Ectodermal cell (in vitro differentiated cells): ENCODE measurements around the gene DTD1.

Source experiments
- H3K27ac ChIP-seq: 2 replicates; pipeline ENCODE4 v1.7.0; 2013; ENCODE audit warnings: mild to moderate bottlenecking, low read depth, low read length; ENCODE audit not compliant: insufficient read depth, poor library complexity, severe bottlenecking
- H3K27me3 ChIP-seq: 2 replicates; pipeline ENCODE4 v1.7.0; 2013; ENCODE audit warnings: mild to moderate bottlenecking, low read length; ENCODE audit not compliant: insufficient read depth, control insufficient read depth, poor library complexity, severe bottlenecking
- H3K36me3 ChIP-seq: one replicate; pipeline ENCODE4 v1.7.0; 2013; ENCODE audit warnings: low read length; ENCODE audit not compliant: control insufficient read depth, insufficient read depth
- H3K4me1 ChIP-seq: one replicate; pipeline ENCODE4 v1.7.0; 2013; ENCODE audit warnings: low read length; ENCODE audit not compliant: control insufficient read depth, insufficient read depth
- H3K4me3 ChIP-seq: 2 replicates; pipeline ENCODE4 v1.7.0; 2013; ENCODE audit warnings: low read depth, low read length, control low read depth; ENCODE audit not compliant: insufficient read depth
- H3K9me3 ChIP-seq: 2 replicates; pipeline ENCODE4 v1.7.0; 2013; ENCODE audit warnings: mild to moderate bottlenecking, low read length, moderate library complexity; ENCODE audit not compliant: control insufficient read depth
- WGBS, 2 experiments: methylation state at CpG; one replicate each; pipeline ENCODE4 v1.1.7; 2013; ENCODE audit warnings: missing lambda C conversion rate in 2 of 2; 5-methylcytosine and 5-hydroxymethylcytosine counted together

The DTD1 gene

GRCh38 chr20:18635380-18635779 is 47.5 kb downstream of the DTD1 start:
- H3K4me3 ChIP-seq: no peak overlapping the region
- no peaks in the 10 kb centered on the region for H3K36me3 ChIP-seq
- H3K9me3 ChIP-seq: no peaks in the 10 kb centered on the region
- no peaks in the 10 kb centered on the region for H3K27me3 ChIP-seq
- no peak overlapping the region for H3K27ac ChIP-seq
- no peaks in the 10 kb centered on the region for H3K4me1 ChIP-seq
- 100% methylated on average over 1 of the region's 1 CpG for WGBS, 2 experiments

DNA sequence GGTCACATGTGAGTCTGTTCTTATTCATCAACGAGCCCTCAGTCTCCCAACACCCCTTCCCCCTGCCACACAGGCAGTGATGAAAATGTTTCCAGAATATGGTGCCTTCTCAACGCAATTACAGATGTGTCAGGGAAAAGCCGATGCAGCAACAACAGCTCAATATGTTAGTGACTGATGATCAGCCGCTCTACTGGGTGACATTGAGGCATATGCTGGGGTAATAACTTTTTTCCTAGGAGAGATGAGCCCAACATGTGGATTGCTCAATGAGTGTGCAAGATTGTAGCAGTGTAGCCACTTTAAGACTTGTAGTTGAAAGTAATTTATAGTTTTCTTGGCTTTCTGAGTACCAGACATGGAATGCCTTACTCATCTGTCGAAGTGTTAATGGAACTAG is 49.4 kb downstream of the DTD1 start:
- Histone ChIP-seq H3K9me3 (no peaks in the 10 kb centered on the region), H3K36me3 (no peaks in the 10 kb centered on the region), H3K27me3 (no peaks in the 10 kb centered on the region), H3K27ac (no peak overlapping the region), H3K4me3 (no peak overlapping the region), H3K4me1 (no peaks in the 10 kb centered on the region)
- 91 to 96% methylated on average over 5 of the region's 5 CpGs for WGBS, 2 experiments

GRCh38 chr20:18638768-18639167 is 50.9 kb downstream of the DTD1 start:
- no peaks in the 10 kb centered on the region for H3K9me3 ChIP-seq
- no peak overlapping the region for H3K27ac ChIP-seq
- no peaks in the 10 kb centered on the region for H3K27me3 ChIP-seq
- H3K4me3 ChIP-seq: no peak overlapping the region
- WGBS, 2 experiments: 91 to 92% methylated on average over 2 of the region's 2 CpGs
- no peaks in the 10 kb centered on the region for H3K4me1 ChIP-seq
- no peaks in the 10 kb centered on the region for H3K36me3 ChIP-seq

GRCh38 chr20:18639501-18639979 is 51.7 kb downstream of the DTD1 start:
- H3K36me3 ChIP-seq: no peaks in the 10 kb centered on the region
- 93 to 94% methylated on average over 8 to 9 of the region's 9 CpGs for WGBS, 2 experiments
- no peak overlapping the region for H3K4me3 ChIP-seq
- H3K4me1 ChIP-seq: no peaks in the 10 kb centered on the region
- H3K27ac ChIP-seq: no peak overlapping the region
- no peaks in the 10 kb centered on the region for H3K9me3 ChIP-seq
- H3K27me3 ChIP-seq: no peaks in the 10 kb centered on the region

- no peaks in the 10 kb centered on the region for H3K27me3 ChIP-seq
- no peak overlapping the region for H3K27ac ChIP-seq
- H3K36me3 ChIP-seq: no peaks in the 10 kb centered on the region
- no peak overlapping the region for H3K4me3 ChIP-seq
- no peaks in the 10 kb centered on the region for H3K9me3 ChIP-seq
- H3K4me1 ChIP-seq: peaks cover 4% of the 10 kb centered on the region
- WGBS, 2 experiments: 83 to 87% methylated on average over 3 of the region's 3 CpGs
Measured at GRCh38 chr20:18645196-18645745, 57.4 kb downstream of the DTD1 start.

GRCh38 chr20:18645851-18646250 is 58.0 kb downstream of the DTD1 start:
- no peak overlapping the region for H3K27ac ChIP-seq
- no peaks in the 10 kb centered on the region for H3K36me3 ChIP-seq
- H3K9me3 ChIP-seq: no peaks in the 10 kb centered on the region
- no peak overlapping the region for H3K4me3 ChIP-seq
- peaks cover 4% of the 10 kb centered on the region for H3K4me1 ChIP-seq
- WGBS, 2 experiments: 92 to 94% methylated on average over 6 of the region's 6 CpGs
- no peaks in the 10 kb centered on the region for H3K27me3 ChIP-seq

GRCh38 chr20:18647777-18648176 is 59.9 kb downstream of the DTD1 start:
- H3K4me3 ChIP-seq: no peak overlapping the region
- no peaks in the 10 kb centered on the region for H3K36me3 ChIP-seq
- 69 to 76% methylated on average over 1 of the region's 2 CpGs for WGBS, 2 experiments
- H3K9me3 ChIP-seq: no peaks in the 10 kb centered on the region
- peaks cover 4% of the 10 kb centered on the region for H3K4me1 ChIP-seq
- no peak overlapping the region for H3K27ac ChIP-seq
- no peaks in the 10 kb centered on the region for H3K27me3 ChIP-seq

DNA sequence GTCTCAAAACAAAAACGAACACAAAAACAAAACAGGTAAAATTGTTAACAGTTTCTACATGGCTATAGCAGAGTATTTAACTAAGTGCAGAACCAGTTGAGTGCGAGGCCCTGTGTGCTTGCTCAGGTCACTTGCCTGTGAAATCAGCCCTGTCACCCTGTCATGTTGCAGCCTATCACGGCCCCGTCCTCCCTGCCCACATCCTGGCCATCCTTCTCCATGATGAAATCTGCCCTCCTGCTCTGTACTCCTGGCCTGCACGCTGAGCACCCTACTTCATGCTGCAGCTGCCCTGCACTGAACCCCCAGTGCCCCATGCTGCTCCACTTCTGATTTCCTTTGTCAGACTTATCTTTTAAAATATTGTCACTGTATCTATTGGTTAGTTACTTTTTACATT is 62.4 kb downstream of the DTD1 start:
- Histone ChIP-seq H3K4me1 (peaks cover 4% of the 10 kb centered on the region), H3K27me3 (no peaks in the 10 kb centered on the region), H3K9me3 (no peaks in the 10 kb centered on the region), H3K4me3 (no peak overlapping the region), H3K27ac (no peak overlapping the region), H3K36me3 (no peaks in the 10 kb centered on the region)
- 92 to 95% methylated on average over 5 of the region's 5 CpGs for WGBS, 2 experiments

- Histone ChIP-seq H3K4me3 (no peak overlapping the region), H3K27ac (no peak overlapping the region), H3K9me3 (no peaks in the 10 kb centered on the region), H3K27me3 (no peaks in the 10 kb centered on the region), H3K4me1 (no peaks in the 10 kb centered on the region), H3K36me3 (no peaks in the 10 kb centered on the region)
- WGBS, 2 experiments: 100% methylated on average over 1 of the region's 1 CpG; no CpG with 5 or more reads in 1 of the 2 experiments
Measured at GRCh38 chr20:18653736-18654447, 66.0 kb downstream of the DTD1 start.

GRCh38 chr20:18654448-18654773 is 66.6 kb downstream of the DTD1 start:
- no peaks in the 10 kb centered on the region for H3K9me3 ChIP-seq
- H3K4me1 ChIP-seq: no peaks in the 10 kb centered on the region
- H3K4me3 ChIP-seq: no peak overlapping the region
- 90 to 92% methylated on average over 1 of the region's 1 CpG for WGBS, 2 experiments
- H3K36me3 ChIP-seq: no peaks in the 10 kb centered on the region
- no peaks in the 10 kb centered on the region for H3K27me3 ChIP-seq
- H3K27ac ChIP-seq: no peak overlapping the region
